Hepatic stellate cell (primary cell): ENCODE data around the gene RALBP1.
"Not testable (repeated sequence)": the region's sequence is repeated elsewhere in the genome, so short reads cannot be mapped to it uniquely, and the experiment has no call there.

ENCODE experiments used
- DNase-seq: peaks from one replicate; pipeline ENCODE4 v3.0.0; 2011; ENCODE audit warnings: low spot score

RALBP1 gene

DNA sequence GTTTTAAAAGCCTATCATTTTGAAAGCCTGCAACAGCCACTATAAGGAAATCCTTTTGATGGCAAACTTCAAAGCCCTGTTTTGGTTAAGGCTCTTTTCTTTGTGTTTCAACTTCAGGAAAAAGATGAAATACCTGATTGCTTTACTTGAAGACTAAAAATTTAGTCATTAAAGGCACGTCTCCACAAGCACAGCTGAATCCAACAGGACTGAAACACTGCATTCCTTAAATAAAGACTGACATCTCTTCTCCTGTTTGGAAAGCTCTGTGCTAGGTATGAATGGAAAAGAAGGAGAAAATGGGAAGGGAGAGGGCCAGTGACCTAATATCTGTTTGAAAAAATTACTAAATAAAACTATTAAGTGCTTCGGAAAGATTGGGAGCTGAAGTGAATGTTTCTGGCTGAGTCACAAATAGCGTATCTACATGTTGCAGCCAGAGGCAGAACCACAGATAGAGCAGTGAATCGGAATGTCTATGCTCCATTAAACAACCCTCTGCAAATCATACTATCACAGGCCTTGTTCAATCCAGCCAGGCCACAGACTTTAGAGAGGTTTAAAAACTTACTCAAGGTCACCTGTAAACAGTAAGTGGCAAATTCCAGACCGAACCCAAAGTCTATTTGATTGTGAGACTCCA is 21.1 kb upstream of the RALBP1 start:
- no peak for DNase-seq

DNA sequence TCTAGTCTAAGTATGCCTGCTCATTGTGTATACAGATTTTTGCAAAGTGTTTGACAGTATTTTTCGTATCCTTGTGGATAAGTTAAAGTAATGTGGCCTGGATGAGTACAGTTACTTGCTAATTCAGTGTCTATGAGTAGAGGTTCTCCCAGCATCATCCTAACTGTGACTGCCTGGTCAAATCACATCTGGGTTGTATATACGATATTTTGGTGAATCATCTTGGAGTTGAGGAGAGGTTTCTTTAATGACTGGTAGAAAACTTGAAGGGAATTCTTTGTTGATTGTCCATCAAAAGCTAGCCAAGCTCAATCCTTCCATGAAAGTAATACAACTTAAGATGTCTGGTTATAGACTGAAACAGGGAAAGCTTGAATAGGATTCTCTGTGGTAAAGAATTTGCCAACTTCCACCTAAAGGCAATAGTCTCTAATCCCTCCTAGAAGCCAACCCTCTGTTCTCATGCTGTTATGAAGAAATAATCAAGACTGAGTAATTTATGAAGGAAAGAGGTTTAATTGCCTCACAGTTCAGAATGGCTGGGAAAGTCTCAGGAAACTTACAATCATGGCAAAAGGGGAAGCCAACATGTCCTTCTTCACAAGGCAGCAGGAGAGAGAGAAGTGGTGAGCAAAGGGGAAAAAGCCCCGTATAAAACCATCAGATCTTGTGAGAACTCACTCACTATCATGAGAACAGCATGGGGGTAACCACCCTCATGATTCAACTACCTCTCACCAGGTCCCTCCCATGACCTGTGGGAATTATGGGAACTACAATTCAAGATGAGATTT is 19.4 kb upstream of the RALBP1 start:
- DNase-seq = no peak

DNA sequence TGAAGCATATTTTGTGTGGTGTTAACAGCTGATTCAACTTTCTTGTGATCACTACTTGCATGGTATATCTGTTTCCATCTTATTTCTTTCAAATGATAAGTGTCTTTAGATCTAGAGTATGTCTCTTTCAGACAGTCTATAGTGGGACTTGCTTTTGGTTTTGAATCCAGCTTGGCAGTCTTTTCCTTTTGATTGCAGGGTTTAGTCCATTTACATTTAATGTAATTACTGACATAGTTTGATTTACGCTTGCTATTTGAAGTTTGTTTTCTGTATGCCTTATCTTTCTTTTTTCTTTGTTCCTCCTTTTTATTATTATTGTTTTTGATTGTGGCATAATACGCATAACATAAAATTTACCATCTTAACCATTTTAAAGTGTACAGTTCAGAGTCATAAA is 9.2 kb upstream of the RALBP1 start:
- DNase-seq = no peak

DNA sequence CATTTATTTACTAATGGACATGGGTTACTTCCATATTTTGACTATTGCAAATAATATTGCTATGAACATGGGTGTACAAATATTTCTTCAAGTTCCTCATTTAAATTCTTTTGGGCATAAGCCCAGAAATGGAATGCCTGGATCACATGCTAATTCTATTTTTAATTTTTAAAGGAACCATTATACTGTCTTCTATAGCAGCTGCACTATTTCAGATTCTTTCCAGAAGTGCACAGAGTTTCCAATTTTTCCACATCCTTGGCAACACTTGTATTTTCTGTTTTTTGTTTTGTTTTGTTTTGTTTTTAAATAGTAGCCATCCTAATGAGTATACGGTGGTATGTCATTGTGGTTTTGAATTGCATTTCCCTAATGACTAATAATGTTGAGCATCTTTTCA is 8.5 kb upstream of the RALBP1 start:
- DNase-seq = no peak

DNA sequence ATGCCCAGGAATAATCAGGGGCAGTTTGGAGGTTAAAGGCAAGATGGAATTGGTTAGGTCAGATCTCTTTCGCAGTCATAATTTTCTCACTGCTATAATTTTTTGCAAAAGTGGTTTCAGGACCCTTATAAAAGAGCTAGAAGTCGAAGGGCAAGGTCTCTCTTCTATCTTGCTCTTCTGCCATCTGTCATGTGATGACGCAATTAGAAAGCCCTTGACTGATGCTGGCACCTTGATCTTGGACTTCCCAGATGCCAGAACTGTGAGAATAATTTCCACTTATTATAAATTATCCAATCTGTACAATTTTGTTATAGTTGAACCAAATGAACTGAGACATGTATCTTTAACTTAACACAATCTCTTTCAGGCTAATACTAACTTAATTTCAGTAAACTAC is 6.3 kb upstream of the RALBP1 start:
- DNase-seq = no peak

DNA sequence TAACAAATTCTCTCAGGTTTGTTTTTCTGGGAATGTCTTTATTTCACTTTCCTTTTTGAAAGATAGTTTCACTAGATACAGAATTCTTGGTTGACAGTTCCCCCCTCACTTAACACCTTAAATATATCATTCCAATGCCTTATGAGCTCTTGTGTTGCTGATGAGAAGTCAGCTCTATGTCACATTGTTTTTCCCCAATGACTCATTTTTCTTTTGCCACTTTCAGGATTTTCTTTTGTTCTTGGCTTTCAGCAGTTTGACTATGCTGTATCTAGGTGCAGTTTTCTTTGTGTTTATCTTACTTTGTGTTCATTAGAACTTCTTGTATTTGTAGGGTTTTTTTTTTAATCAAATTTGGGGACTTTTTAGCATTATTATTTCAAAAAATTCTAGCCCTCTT is 5.6 kb upstream of the RALBP1 start:
- DNase-seq = no peak

DNA sequence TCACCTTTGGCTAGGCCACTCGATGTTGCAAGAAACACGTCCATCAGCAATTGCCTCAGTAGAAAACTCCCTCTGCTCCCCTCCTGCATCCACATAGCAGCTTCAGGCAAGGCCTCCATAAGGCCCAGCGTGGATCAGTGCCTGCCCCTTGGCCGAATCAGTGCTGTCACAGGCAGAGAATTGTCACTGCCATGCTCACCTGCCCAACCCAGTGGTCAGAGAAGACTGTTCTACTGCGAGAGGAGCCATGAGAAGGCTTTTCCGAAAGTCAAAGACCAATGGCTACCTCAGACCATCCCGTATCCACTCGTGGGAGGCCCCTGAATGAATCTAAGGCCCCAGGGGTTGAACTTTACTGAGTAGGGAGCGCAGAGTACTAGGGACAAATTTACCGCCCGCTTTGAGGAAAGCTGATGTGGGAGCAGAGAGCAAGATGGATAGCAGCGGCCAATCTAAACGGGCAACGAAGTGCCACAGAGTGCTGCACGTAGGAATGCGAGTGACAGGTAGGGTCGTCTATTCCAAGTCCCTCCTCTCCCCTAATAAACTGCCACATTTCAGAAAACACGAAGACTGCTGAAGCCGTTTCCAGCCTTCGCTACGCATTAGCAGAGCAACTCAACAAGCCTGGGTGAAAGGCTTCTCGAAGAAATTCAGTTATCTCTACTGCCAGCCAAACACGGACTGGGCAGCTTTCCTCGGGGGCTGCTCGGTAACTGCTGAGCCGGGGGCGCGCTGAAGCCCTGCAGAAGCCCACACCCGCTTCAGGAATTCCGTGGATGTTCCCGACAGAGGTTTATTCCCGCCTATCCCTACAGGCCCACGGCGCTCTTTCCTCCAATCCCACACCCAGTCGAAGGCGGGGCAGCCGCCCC is 968 bp upstream of the RALBP1 start:
- DNase-seq = peak; percentile 71

DNA sequence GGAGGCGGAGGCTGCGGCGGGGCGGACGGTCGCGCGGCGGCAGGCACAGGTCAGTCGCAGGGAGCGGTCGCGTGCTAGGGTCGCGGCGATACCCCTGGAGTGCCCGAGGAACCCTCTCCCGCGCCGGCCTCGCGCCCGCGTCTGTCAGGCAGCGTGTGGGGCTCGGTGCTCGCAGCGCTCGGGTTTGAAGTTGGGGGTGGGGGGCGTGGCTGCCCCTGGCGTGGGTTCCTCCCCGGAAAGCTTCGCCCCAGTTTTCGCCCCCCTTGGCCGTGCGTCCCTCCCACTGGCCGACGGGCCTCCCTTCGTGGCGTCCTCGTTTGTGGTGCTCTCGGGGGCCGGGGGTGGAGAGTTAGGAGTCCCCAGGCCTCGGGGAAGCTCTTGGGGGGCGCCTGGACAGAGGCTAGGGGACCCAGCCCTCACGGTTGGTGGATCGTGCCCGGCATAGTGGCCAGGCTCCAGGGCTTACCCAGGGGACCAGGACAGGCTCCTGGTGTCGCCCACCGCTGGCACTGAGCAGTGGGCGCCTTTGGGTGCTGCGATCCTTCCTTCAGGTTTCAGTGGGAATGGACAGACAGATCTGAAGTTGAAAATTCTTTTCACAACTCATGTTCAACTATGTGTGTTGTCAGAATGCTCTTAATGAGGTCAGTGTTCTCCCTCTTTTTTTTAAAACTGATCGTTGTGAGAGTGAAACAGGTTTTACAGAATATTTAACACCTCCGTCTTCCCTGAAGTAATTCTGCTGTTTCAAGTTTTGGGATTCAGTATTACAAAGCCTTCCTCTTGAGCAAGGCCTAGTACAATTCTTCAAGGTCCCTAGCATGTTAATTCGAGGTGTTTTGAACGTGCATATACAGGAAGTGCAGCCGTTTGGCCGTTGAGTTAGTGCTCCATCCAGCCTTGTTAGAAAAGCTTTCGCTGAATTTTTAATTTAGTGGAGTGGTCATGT is 604 bp downstream of the RALBP1 start:
- peak; percentile 21 for DNase-seq

DNA sequence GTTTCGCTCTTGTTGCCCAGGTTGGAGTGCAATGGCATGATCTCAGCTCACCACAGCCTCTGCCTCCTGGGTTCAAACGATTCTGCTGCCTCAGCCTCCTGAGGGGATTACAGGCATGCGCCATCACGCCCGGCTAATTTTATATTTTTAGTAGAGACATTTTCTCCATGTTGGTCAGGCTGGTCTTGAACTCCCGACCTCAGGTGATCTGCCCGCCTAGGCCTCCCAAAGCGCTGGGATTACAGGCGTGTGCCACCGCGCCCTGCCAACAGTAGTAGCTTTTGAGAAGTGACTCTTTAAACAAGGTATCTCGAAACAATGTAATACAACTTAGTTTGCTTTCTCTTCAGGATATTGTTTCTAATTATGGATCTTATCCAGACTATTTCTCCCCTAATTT is 1.6 kb downstream of the RALBP1 start:
- DNase-seq = not testable (repeated sequence)

DNA sequence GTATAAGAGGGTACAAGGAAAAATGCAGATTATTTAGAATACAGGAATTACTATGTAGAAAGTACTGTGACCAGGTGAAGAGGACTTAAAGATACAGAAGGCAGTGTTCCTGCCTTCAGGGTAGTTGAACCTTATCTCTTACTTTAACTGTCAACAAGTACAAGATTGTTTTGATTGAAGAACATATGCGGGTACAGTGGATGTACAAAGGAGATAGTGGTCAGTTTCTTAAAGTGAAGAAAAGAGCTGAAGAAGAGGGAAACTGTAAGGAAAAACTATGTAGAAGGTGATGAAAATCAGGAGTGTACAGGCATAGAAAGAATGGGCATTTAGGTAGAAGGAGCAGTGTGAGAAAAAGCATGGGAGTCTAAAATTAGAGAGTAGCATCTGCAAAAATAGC is 2.2 kb downstream of the RALBP1 start:
- DNase-seq = no peak

DNA sequence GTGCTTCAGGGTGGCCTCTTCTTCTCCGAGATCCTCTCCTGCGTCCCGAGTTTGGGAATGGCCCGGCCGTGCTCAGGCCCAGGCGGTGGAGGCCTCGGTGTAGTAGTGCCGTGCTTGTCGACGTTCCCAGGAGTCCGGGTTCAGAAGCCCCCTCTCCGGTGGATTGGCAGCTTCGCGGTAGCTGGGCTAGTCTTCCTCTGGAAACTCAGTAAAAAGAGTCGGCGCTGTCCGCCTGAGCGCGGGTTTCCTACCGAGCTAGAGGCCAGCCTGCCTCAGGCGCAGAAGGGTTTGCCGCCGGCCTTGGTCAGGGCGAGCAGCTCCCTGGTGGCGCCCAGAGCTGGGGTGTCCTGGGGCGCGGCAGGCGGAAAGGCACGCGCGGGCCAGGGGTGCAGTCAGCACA is 3.2 kb downstream of the RALBP1 start:
- no peak for DNase-seq

DNA sequence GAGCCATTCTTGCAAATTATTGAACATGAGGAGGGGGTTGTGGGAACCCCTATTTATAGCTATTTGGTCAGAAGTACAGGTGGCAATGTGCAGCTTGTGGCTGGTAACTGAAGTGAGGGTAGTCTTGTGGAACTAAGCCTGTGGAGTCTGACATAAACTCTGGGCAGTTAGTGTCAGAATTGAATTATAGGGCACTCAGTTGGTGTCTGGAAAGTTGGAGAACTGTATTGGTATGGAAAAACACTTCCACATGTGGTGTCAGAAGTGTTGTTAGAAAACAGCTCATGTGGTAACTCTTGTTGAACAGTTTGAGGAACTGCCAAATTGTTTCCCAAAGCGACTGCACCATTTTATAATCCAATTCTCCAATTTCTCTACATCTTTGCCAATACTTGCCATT is 7.5 kb downstream of the RALBP1 start:
- no peak for DNase-seq

DNA sequence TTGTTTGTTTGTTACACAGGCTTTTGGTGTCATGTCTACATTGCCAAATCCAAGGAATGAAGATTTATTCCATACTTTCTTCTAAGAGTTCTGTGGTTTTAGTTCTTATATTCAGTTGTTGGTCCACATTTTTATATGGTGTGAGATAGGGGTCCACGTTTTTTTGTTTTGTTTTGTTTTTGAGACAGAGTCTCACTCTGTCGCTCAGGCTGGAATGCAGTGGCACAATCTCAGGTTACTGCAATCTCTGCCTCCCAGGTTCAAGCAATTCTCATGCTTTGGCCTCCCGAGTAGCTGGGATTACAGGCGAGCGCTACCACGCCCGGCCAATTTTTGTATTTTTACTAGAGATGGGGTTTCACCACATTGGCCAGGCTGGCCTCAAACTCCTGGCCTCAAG is 8.2 kb downstream of the RALBP1 start:
- DNase-seq = no peak

DNA sequence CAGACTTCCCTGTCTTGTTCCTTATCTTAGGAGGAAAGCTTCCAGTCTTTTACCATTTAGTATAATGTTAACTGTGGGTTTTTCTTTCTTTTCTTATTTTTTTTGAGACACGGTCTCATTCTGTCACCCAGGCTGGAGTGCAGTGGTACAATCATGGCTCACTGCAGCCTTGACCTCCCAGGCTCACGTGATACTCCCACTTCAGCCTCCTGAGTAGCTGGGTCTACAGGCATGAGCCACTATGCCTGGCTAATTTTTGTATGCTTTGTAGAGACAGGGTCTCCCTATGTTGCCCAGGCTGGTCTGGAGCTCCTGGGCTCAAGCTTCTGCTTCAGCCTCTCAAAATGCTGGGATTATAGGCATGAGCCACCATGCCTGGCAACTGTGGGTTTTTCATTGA is 9.5 kb downstream of the RALBP1 start:
- not testable (repeated sequence) for DNase-seq

DNA sequence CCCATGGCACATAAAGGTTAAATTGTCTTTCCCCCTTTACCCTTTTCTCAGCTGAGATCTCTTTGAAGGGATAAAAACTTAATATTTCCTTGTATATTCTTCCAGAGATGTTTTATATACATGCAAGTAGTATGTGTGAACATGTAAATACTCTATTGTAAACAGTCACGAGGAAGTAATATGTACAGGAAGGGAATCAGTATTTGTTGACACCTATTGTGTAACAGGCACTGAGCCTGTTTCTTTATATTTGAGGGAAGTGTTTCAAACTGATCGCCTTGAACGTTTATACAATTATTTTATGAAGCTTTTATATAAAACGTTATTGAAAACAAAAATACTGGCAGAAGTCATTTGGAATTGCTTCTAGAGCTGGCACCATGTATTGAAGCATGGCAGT is 13.2 kb downstream of the RALBP1 start:
- no peak for DNase-seq

DNA sequence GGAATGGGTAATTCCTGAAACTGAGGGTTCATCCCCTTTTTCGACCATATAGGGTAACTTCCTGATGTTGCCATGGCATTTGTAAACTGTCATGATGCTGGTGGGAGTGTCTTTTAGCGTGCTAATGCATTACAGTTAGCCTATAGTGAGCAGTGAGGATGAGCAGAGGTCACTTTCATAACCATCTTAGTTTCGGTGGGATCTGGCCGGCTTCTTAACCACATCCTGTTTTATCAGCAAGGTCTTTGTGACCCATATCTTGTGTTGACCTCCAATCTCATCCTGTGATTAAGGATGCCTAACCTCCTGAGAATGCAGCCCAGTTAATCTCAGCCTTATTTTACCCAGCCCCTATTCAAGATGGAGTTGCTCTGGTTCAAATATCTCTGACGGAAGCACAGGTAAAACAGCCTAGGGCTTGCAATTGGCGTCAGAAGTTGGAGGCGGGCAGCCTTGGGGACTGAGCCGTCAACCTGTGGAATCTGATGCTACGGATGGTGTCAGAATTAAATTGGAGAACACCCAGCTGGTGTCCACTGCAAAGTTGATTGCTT is 19.5 kb downstream of the RALBP1 start:
- DNase-seq = no peak

DNA sequence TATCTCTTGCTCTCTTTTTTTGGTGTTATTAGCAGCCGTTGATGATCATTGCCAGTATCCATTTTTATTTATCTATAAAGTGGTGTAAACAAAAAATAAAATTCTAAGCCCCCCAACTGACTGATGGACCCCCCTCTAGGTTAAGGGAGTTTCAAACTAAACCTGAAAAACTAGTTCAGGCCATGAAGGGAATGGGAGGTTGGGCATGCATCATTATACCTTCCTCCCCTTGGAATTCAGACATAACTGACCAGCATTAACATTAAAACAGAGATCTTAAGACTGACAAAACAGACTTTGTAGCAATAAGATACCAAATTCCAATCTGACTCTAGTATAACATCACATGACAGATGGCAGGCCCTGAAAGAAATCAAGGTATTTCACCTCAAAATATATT is 20.2 kb downstream of the RALBP1 start:
- no peak for DNase-seq

DNA sequence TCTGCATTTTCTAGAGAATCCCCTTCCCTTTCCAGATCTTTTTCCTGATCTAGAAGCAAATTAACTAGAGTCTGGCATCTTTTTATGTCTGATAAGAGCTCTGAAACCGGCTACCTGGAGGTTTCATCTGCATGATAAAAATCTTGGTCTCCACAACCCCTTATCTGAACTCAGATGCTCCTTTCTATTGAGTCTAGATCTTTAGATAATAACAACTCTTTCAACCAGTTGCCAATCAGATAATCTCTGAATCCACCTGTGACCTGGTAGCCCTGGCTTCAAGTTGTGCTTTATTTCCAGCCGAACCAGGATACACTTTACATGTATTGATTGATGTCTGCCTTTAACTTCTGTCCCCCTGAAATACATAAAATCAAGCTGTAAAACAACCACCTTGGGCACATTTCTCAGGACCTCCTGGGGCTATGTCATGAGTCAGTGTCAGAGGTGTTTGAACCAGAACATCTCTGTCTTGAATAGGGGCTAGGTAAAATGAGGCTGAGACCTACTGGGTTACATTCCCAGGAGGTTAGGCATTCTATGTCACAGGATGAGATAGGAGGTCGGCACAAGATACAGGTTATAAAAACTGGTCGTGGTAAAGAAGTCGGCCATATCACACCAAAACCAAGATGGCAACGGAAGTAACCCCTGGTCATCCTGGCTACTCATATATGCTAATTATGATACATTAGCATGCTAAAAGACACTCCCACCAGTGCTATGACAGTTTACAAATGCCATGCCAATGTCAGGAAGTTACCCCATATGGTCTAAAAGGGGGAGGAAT is 20.8 kb downstream of the RALBP1 start:
- no peak for DNase-seq

DNA sequence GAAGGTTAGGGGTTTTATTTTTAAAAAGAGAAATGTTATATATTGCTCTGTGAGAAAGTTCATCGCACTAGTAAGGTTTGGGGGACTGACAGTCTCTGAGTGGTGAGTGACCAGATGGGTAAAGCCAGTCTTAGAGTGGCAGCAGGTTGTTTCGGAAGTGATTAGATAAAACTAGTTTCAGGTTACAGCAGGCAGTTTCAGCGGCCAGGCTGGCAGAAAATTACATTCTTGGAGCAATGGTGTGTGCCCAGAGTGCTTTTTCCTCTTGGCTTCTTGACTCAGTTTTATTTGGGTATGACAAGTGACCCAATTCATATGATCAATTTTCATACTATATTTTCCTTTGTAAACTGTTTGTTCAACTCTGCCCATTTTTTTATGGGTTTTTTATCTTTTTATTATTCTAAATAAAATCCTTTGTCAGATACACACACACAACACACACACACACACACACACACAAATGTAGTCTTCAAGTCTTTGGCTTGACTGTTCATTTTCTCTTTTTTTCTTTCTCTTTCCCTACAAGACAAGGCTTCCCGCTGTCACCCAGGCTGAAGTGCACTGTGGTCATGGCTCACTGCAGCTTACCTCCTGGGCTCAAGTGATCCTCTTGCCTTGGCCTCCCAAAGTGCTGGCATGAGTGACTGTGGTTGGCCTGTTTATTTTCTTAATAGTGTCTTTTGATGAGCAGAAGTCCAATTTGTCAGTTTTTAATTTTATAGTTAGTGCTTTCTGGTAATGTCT is 30.9 kb downstream of the RALBP1 start:
- no peak for DNase-seq

DNA sequence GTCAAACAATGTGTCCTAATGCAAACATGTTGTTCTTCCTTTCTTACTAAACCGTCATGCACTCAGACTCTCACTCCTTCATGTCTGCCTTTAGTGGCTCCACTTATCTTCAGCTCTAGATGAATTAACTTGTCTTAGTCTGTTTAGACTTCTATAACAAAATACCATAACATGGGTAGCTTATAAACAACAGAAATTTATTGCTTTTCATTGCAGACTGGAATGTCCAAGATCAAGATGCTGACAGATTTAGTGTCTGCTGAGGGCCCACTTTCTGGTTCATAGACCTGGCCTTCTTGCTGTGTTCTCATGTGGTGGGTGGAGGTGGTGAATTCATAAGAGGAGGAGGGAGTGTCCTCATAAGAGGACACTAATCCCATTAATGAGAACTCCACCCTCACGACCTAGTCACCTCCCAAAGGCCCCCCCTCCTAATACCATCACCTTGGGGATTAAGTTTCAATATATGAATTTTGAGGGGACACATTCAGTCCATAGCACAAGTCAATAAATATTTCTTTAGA is 32.3 kb downstream of the RALBP1 start:
- DNase-seq = no peak
